SK-N-SH (cell line): ENCODE results near the gene HACE1. TPM values are rescaled to one million over a fixed set of nuclear protein-coding genes. Genes with fewer than 3 reads are reported as not detected.
"Not testable (repeated sequence)": the region's sequence is repeated elsewhere in the genome, so short reads cannot be mapped to it uniquely, and the experiment has no call there.

ENCODE experiments used
- CTCF ChIA-PET: fragments of 300-600, 350-600 bp; formaldehyde crosslinking; extraction: SDS; loops from one replicate; lab custom pipeline; 2021; lab: Yijun Ruan, JAX
- POLR2A ChIA-PET: fragments of 350-600 bp; sonication (Branson Sonifier 250); formaldehyde crosslinking; extraction: SDS; loops from one replicate; lab custom pipeline; 2020; ENCODE audit warnings: antibody characterized with exemption, inconsistent platforms; lab: Yijun Ruan, JAX
- DNase-seq: peaks from one replicate; pipeline ENCODE4 v3.0.0; 2012
- H2AFZ ChIP-seq: fragments of 200-600 bp; sonication (generic); 2 replicates; pipeline ENCODE4 v1.8.1; 2016; ENCODE audit warnings: antibody characterized with exemption, mild to moderate bottlenecking, low read depth
- H3F3A ChIP-seq: fragments of 200-600 bp; sonication (generic); replicated peaks from 2 replicates; pipeline ENCODE3; 2016; ENCODE audit warnings: antibody characterized with exemption, mild to moderate bottlenecking; ENCODE audit not compliant: insufficient read depth
- H3K27ac ChIP-seq, 2 experiments: fragments of 200-500 bp in 1 of 2; fragments of 200-600 bp in 1 of 2; sonication (Bioruptor generic) in 1 of 2; sonication (generic), shearing (Covaris generic) in 1 of 2; 2 replicates each; pipeline versions ENCODE4 v1.5.1 to v1.6.1; 2014 to 2016; ENCODE audit warnings: low read depth in 2 of 2, inconsistent platforms in 1 of 2, low read length in 1 of 2, mild to moderate bottlenecking in 1 of 2, mixed read lengths in 1 of 2
- H3K27me3 ChIP-seq: fragments of 200-600 bp; sonication (generic), shearing (Covaris generic); 2 replicates; pipeline ENCODE4 v1.6.1; 2016; ENCODE audit warnings: mixed run types; ENCODE audit not compliant: insufficient read depth
- H3K36me3 ChIP-seq, 2 experiments: fragments of 200-500 bp in 1 of 2; fragments of 200-600 bp in 1 of 2; sonication (Bioruptor generic) in 1 of 2; sonication (generic) in 1 of 2; replicated peaks in 1 of 2; 2 replicates each; pipeline versions ENCODE3 to v1.5.1; 2014 to 2016; ENCODE audit warnings: low read length in 1 of 2, mild to moderate bottlenecking in 1 of 2; ENCODE audit not compliant: insufficient read depth in 2 of 2, control insufficient read depth in 1 of 2
- H3K4me1 ChIP-seq, 2 experiments: fragments of 200-500 bp in 1 of 2; fragments of 200-600 bp in 1 of 2; sonication (Bioruptor generic) in 1 of 2; sonication (generic), shearing (Covaris generic) in 1 of 2; 2 replicates each; pipeline versions ENCODE4 v1.5.1 to v1.6.1; 2014 to 2016; ENCODE audit warnings: low read depth in 1 of 2, low read length in 1 of 2, mixed run types in 1 of 2; ENCODE audit not compliant: insufficient read depth in 2 of 2, control insufficient read depth in 1 of 2
- H3K4me2 ChIP-seq: fragments of 200-600 bp; sonication (generic), shearing (Covaris generic); 2 replicates; pipeline ENCODE4 v1.6.1; 2017; ENCODE audit warnings: mixed run types
- H3K4me3 ChIP-seq, 2 experiments: fragments of 200-500 bp in 1 of 2; fragments of 200-600 bp in 1 of 2; sonication (Bioruptor generic) in 1 of 2; sonication (generic), shearing (Covaris generic) in 1 of 2; 2 replicates each; pipeline versions ENCODE4 v1.5.1 to v1.8.1; 2014 to 2016; ENCODE audit warnings: low read depth in 2 of 2, inconsistent platforms in 1 of 2, low read length in 1 of 2, mild to moderate bottlenecking in 1 of 2, mixed read lengths in 1 of 2, moderate library complexity in 1 of 2
- H3K79me2 ChIP-seq: fragments of 200-600 bp; sonication (generic); 2 replicates; pipeline ENCODE4 v1.8.1; 2017; ENCODE audit warnings: mild to moderate bottlenecking; ENCODE audit not compliant: insufficient read depth
- H3K9ac ChIP-seq: fragments of 200-600 bp; sonication (generic); 2 replicates; pipeline ENCODE4 v1.6.1; 2017; ENCODE audit warnings: mixed run types
- H3K9me2 ChIP-seq: fragments of 200-600 bp; sonication (generic); 2 replicates; pipeline ENCODE4 v1.6.1; 2017; ENCODE audit warnings: mixed run types
- H3K9me3 ChIP-seq: fragments of 200-600 bp; sonication (generic); 2 replicates; pipeline ENCODE4 v1.6.1; 2017; ENCODE audit warnings: mixed run types, mild to moderate bottlenecking, moderate library complexity
- H4K20me1 ChIP-seq: fragments of 200-600 bp; sonication (generic); 2 replicates; pipeline ENCODE4 v1.6.1; 2017; ENCODE audit warnings: mild to moderate bottlenecking, mixed run types; ENCODE audit not compliant: insufficient read depth
- ELF1 ChIP-seq: IDR thresholded peaks from 2 replicates; pipeline ENCODE4 v1.4.0; 2012
- EZH2phosphoT487 ChIP-seq: fragments of 200-600 bp; sonication (generic); IDR thresholded peaks from 2 replicates; pipeline ENCODE4 v1.6.1; 2017; ENCODE audit warnings: low read depth, mixed run types, mild to moderate bottlenecking, antibody characterized with exemption, moderate library complexity, borderline replicate concordance
- FOXJ3 ChIP-seq: sonication (generic); formaldehyde crosslinking; IDR thresholded peaks from 2 replicates; pipeline ENCODE4 v1.5.1; 2020; ENCODE audit warnings: mild to moderate bottlenecking, missing genetic modification reagents
- GABPA ChIP-seq: IDR thresholded peaks from 2 replicates; pipeline ENCODE4 v1.4.0; 2012; ENCODE audit warnings: low read depth, mild to moderate bottlenecking
- JUND ChIP-seq: IDR thresholded peaks from 2 replicates; pipeline ENCODE4 v1.4.0; 2012
- MXI1 ChIP-seq: IDR thresholded peaks from 2 replicates; pipeline ENCODE4 v1.6.1; 2012; ENCODE audit warnings: mild to moderate bottlenecking, low read depth, low read length, improper control_type of control experiment
- NRF1 ChIP-seq: IDR thresholded peaks from 2 replicates; pipeline ENCODE4 v1.6.1; 2012; ENCODE audit warnings: low read depth, mild to moderate bottlenecking, low read length
- WGBS: methylation state at CpG from one replicate; pipeline ENCODE4 v1.1.6; 2017; ENCODE audit warnings: low lambda C conversion rate; 5-methylcytosine and 5-hydroxymethylcytosine counted together
- polyA plus RNA-seq, 3 experiments: library from polyadenylated mRNA; depleted of rRNA; stranded (reverse); fragments of >200 nt; gene quantifications; 2 replicates each; pipeline ENCODE4 v1.2.3, GENCODE V29; 2012
- TF ChIP-seq, protein P1 (sequence below): IDR thresholded peaks from 2 replicates; pipeline ENCODE4 v1.4.0; 2012; ENCODE audit warnings: low read depth
- TF ChIP-seq, protein P2 (sequence below): IDR thresholded peaks from 2 replicates; pipeline ENCODE4 v1.6.1; 2012; ENCODE audit warnings: mild to moderate bottlenecking, low read depth, low read length, moderate library complexity

HACE1 gene
- polyA plus RNA-seq, 1 of the 3 experiments (the other 2 are of a cell fraction): 6.2 TPM

GRCh38 chr6:104809116-104809515 lies 50.6 kb downstream of the HACE1 start:
- DNase-seq: no peak
- CTCF ChIA-PET: no interaction called here
- peaks cover 0 to 12% of the 10 kb centered on the region in 2 experiments for H3K36me3 ChIP-seq
- WGBS: 95% methylated on average over 3 of the region's 3 CpGs
- H3K27ac ChIP-seq: no peak overlapping the region
- H3K27me3 ChIP-seq: no peaks in the 10 kb centered on the region
- H3F3A ChIP-seq: no peaks in the 10 kb centered on the region
- POLR2A ChIA-PET: no interaction called here
- H3K79me2 ChIP-seq: no peaks in the 10 kb centered on the region
- H3K4me3 ChIP-seq: no peak overlapping the region
- no peak overlapping the region for H3K9ac ChIP-seq
- TF ChIP-seq JUND (no peak), GABPA (no peak), MXI1 (no peak), NRF1 (no peak), EZH2phosphoT487 (no peak), ELF1 (no peak), FOXJ3 (CRISPR knock-in tag) (no peak)
- TF ChIP-seq, protein P1, sequence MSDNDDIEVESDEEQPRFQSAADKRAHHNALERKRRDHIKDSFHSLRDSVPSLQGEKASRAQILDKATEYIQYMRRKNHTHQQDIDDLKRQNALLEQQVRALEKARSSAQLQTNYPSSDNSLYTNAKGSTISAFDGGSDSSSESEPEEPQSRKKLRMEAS: no peak
- TF ChIP-seq, protein P2, sequence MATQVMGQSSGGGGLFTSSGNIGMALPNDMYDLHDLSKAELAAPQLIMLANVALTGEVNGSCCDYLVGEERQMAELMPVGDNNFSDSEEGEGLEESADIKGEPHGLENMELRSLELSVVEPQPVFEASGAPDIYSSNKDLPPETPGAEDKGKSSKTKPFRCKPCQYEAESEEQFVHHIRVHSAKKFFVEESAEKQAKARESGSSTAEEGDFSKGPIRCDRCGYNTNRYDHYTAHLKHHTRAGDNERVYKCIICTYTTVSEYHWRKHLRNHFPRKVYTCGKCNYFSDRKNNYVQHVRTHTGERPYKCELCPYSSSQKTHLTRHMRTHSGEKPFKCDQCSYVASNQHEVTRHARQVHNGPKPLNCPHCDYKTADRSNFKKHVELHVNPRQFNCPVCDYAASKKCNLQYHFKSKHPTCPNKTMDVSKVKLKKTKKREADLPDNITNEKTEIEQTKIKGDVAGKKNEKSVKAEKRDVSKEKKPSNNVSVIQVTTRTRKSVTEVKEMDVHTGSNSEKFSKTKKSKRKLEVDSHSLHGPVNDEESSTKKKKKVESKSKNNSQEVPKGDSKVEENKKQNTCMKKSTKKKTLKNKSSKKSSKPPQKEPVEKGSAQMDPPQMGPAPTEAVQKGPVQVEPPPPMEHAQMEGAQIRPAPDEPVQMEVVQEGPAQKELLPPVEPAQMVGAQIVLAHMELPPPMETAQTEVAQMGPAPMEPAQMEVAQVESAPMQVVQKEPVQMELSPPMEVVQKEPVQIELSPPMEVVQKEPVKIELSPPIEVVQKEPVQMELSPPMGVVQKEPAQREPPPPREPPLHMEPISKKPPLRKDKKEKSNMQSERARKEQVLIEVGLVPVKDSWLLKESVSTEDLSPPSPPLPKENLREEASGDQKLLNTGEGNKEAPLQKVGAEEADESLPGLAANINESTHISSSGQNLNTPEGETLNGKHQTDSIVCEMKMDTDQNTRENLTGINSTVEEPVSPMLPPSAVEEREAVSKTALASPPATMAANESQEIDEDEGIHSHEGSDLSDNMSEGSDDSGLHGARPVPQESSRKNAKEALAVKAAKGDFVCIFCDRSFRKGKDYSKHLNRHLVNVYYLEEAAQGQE: no peak
- H4K20me1 ChIP-seq: no peaks in the 10 kb centered on the region
- H3K4me2 ChIP-seq: no peak overlapping the region
- no peak overlapping the region for H2AFZ ChIP-seq
- H3K9me2 ChIP-seq: no peaks in the 10 kb centered on the region
- no peaks in the 10 kb centered on the region for H3K4me1 ChIP-seq
- no peaks in the 10 kb centered on the region for H3K9me3 ChIP-seq

DNA sequence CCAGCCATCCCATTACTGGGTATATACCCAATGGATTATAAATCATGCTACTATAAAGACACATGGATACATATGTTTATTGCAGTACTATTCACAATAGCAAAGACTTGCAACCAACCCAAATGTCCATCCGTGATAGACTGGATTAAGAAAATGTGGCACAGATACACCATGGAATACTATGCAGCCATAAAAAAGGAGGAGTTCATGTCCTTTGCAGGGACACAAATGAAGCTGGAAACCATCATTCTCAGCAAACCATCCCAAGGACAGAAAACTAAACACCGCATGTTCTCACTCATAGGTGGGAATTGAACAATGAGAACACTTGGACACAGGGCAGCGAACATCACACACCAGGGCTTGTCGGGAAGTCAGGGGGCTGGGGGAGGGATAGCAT lies 54.4 kb downstream of the HACE1 start:
- H4K20me1 ChIP-seq, H3K4me2 ChIP-seq, DNase-seq, H3K27ac ChIP-seq, H3K9me3 ChIP-seq, H3K9ac ChIP-seq, H3K4me1 ChIP-seq, H3K9me2 ChIP-seq, H2AFZ ChIP-seq, H3F3A ChIP-seq, H3K79me2 ChIP-seq, H3K4me3 ChIP-seq, POLR2A ChIA-PET, CTCF ChIA-PET, H3K36me3 ChIP-seq, H3K27me3 ChIP-seq: not testable (repeated sequence)
- 98% methylated on average over 4 of the region's 4 CpGs for WGBS
